NT2/D1 (cell line): ENCODE measurements around the gene MEGF6.

Experiments used
- DNase-seq: peaks from one replicate; pipeline ENCODE4 v3.0.0-alpha.2; 2011; ENCODE audit warnings: low read depth, low spot score
- H3K27me3 ChIP-seq: 2 replicates; pipeline ENCODE4 v1.6.0; 2011; ENCODE audit warnings: mild to moderate bottlenecking; ENCODE audit not compliant: insufficient read length, insufficient read depth
- H3K36me3 ChIP-seq: 2 replicates; pipeline ENCODE4 v1.6.1; 2011; ENCODE audit warnings: mild to moderate bottlenecking, low read length, mixed read lengths; ENCODE audit not compliant: insufficient read depth, insufficient read length
- H3K4me1 ChIP-seq: 2 replicates; pipeline ENCODE4 v1.5.1; 2011; ENCODE audit not compliant: insufficient read depth, insufficient read length
- H3K4me3 ChIP-seq: 2 replicates; pipeline ENCODE4 v1.5.1; 2011; ENCODE audit warnings: low read depth; ENCODE audit not compliant: insufficient read length
- H3K9ac ChIP-seq: 2 replicates; pipeline ENCODE4 v1.6.0; 2011; ENCODE audit warnings: low read depth; ENCODE audit not compliant: insufficient read length
- H3K9me3 ChIP-seq: 2 replicates; pipeline ENCODE4 v1.5.1; 2011; ENCODE audit warnings: mild to moderate bottlenecking, low read length; ENCODE audit not compliant: insufficient read depth
- SUZ12 ChIP-seq: IDR thresholded peaks from 2 replicates; pipeline ENCODE4 v1.6.1; 2011; ENCODE audit not compliant: insufficient read length, insufficient read depth; ENCODE audit errors: extremely low read depth
- YY1 ChIP-seq: IDR thresholded peaks from 2 replicates; pipeline ENCODE4 v1.6.1; 2011; ENCODE audit not compliant: insufficient read length, insufficient read depth
- ZNF274 ChIP-seq: IDR thresholded peaks from 2 replicates; pipeline ENCODE4 v1.6.1; 2011; ENCODE audit warnings: mild to moderate bottlenecking, low read depth, low read length

Gene MEGF6

GRCh38 chr1:3611170-3612019 is at the start of gene MEGF6:
MEGF6 (minus strand) TSS chr1:3611508; CDS start chr1:3611268, 240 bp downstream.
- Histone ChIP-seq H3K9me3 (no peaks in the 10 kb centered on the region), H3K4me1 (peaks cover 42% of the 10 kb centered on the region), H3K4me3 (peak within 1 kb of the TSS; percentile 64), H3K36me3 (no peaks in the 10 kb centered on the region), H3K27me3 (peaks cover 13% of the 10 kb centered on the region), H3K9ac (peak within 1 kb of the TSS; percentile 83)
- TF ChIP-seq ZNF274 (no peak), YY1 (no peak), SUZ12 (no peak)
- DNase-seq: peak; percentile 76

GRCh38 chr1:3660704-3661103 is 49.4 kb upstream of the MEGF6 start:
- no peak for TF ChIP-seq YY1
- TF ChIP-seq SUZ12: no peak
- no peak for TF ChIP-seq ZNF274
- H3K4me3 ChIP-seq: no peak overlapping the region

GRCh38 chr1:3659093-3659492 is 47.8 kb upstream of the MEGF6 start:
- TF ChIP-seq ZNF274: no peak
- TF ChIP-seq SUZ12: no peak
- TF ChIP-seq YY1: no peak
- H3K36me3 ChIP-seq: no peaks in the 10 kb centered on the region
- no peaks in the 10 kb centered on the region for H3K9me3 ChIP-seq
- no peak for DNase-seq
- no peaks in the 10 kb centered on the region for H3K4me1 ChIP-seq
- no peak overlapping the region for H3K4me3 ChIP-seq
- peaks cover 35% of the 10 kb centered on the region for H3K27me3 ChIP-seq
- no peak overlapping the region for H3K9ac ChIP-seq

More at GRCh38 chr1:3660704-3661103, 49.4 kb upstream of the MEGF6 start:
- DNase-seq: no peak
- H3K27me3 ChIP-seq: peaks cover 19% of the 10 kb centered on the region
- no peaks in the 10 kb centered on the region for H3K4me1 ChIP-seq
- no peak overlapping the region for H3K9ac ChIP-seq
- no peaks in the 10 kb centered on the region for H3K36me3 ChIP-seq
- H3K9me3 ChIP-seq: no peaks in the 10 kb centered on the region

GRCh38 chr1:3658231-3658615 is 46.9 kb upstream of the MEGF6 start:
- Histone ChIP-seq H3K27me3 (peaks cover 44% of the 10 kb centered on the region), H3K9ac (no peak overlapping the region), H3K9me3 (no peaks in the 10 kb centered on the region), H3K36me3 (no peaks in the 10 kb centered on the region), H3K4me3 (no peak overlapping the region), H3K4me1 (no peaks in the 10 kb centered on the region)
- no peak for TF ChIP-seq YY1
- no peak for TF ChIP-seq ZNF274
- no peak for TF ChIP-seq SUZ12
- DNase-seq: no peak

- H3K9me3 ChIP-seq: no peaks in the 10 kb centered on the region
- TF ChIP-seq SUZ12: no peak
- no peak overlapping the region for H3K4me3 ChIP-seq
- DNase-seq: no peak
- H3K36me3 ChIP-seq: no peaks in the 10 kb centered on the region
- no peak overlapping the region for H3K9ac ChIP-seq
- no peaks in the 10 kb centered on the region for H3K4me1 ChIP-seq
- H3K27me3 ChIP-seq: peaks cover 49% of the 10 kb centered on the region
These were observed 46.4 kb upstream of the MEGF6 start for GRCh38 chr1:3657578-3658230.

- no peaks in the 10 kb centered on the region for H3K4me1 ChIP-seq
- no peaks in the 10 kb centered on the region for H3K36me3 ChIP-seq
- H3K9ac ChIP-seq: no peak overlapping the region
- no peak for DNase-seq
- no peak for TF ChIP-seq YY1
- H3K4me3 ChIP-seq: no peak overlapping the region
- no peaks in the 10 kb centered on the region for H3K9me3 ChIP-seq
- H3K27me3 ChIP-seq: peaks cover 54% of the 10 kb centered on the region
These were observed 45.8 kb upstream of the MEGF6 start for GRCh38 chr1:3657096-3657475.

- peaks cover 59% of the 10 kb centered on the region for H3K27me3 ChIP-seq
These were observed 45.3 kb upstream of the MEGF6 start for GRCh38 chr1:3656450-3657095.

More at GRCh38 chr1:3656450-3657095, 45.3 kb upstream of the MEGF6 start:
- TF ChIP-seq YY1 (no peak), ZNF274 (no peak), SUZ12 (no peak)
- H3K36me3 ChIP-seq: no peaks in the 10 kb centered on the region
- no peak overlapping the region for H3K9ac ChIP-seq
- H3K4me1 ChIP-seq: no peaks in the 10 kb centered on the region
- no peak overlapping the region for H3K4me3 ChIP-seq
- no peak for DNase-seq
- no peaks in the 10 kb centered on the region for H3K9me3 ChIP-seq
